Kidney (tissue), 14 donors: Measurements from ENCODE around the gene TENM4. TPM values are rescaled to one million over a fixed set of nuclear protein-coding genes. Genes with fewer than 3 reads are reported as not detected.
"Not testable (repeated sequence)": the region's sequence is repeated elsewhere in the genome, so short reads cannot be mapped to it uniquely, and the experiment has no call there.

ENCODE experiments used
- DNase-seq, 5 donors: peaks; one replicate each; pipeline ENCODE4 v3.0.0-alpha.2; 2013 to 2020
- FAIRE-seq: peaks from 2 replicates; lab custom pipeline; 2012; peaks lifted over from hg19 to GRCh38; lab: Jason Lieb, UNC
- H3K27ac ChIP-seq, 2 donors: one replicate each; pipeline ENCODE4 v1.7.0; 2013; ENCODE audit warnings: low read depth in 2 of 2, low read length in 2 of 2, inconsistent platforms in 1 of 2
- H3K27me3 ChIP-seq: one replicate; pipeline ENCODE4 v1.7.1; 2013; ENCODE audit warnings: low read length, inconsistent platforms; ENCODE audit not compliant: control insufficient read depth, insufficient read depth
- H3K36me3 ChIP-seq, 3 donors: one replicate each; pipeline versions ENCODE4 v1.7.0 to v1.7.1; 2013; ENCODE audit warnings: low read length in 3 of 3, control low read depth in 1 of 3, inconsistent platforms in 1 of 3; ENCODE audit not compliant: insufficient read depth in 3 of 3, control insufficient read depth in 2 of 3
- H3K4me1 ChIP-seq, 3 donors: one replicate each; pipeline versions ENCODE4 v1.7.0 to v1.7.1; 2013; ENCODE audit warnings: low read length in 3 of 3, inconsistent platforms in 1 of 3, low read depth in 1 of 3; ENCODE audit not compliant: control insufficient read depth in 2 of 3, insufficient read depth in 2 of 3
- H3K4me3 ChIP-seq, 3 donors: one replicate each; pipeline versions ENCODE4 v1.7.0 to v1.8.1; 2013; ENCODE audit warnings: low read length in 3 of 3, control low read depth in 1 of 3, inconsistent platforms in 1 of 3
- H3K9ac ChIP-seq, 3 donors: one replicate each; pipeline versions ENCODE4 v1.7.0 to v1.7.1; 2013; ENCODE audit warnings: low read length in 3 of 3, control low read depth in 1 of 3, inconsistent platforms in 1 of 3
- H3K9me3 ChIP-seq, 3 donors: one replicate each; pipeline versions ENCODE4 v1.7.0 to v1.7.1; 2013; ENCODE audit warnings: low read length in 3 of 3, control low read depth in 1 of 3, inconsistent platforms in 1 of 3; ENCODE audit not compliant: control insufficient read depth in 2 of 3, insufficient read depth in 1 of 3
- intact Hi-C: fragments of 100-400 bp; cut with DNase I; formaldehyde crosslinking; loops from one replicate; pipeline ENCODE4 v1.11.1; 2022
- polyA plus RNA-seq: library from polyadenylated mRNA; stranded (reverse); fragments of 350-450 nt; fragmentation: Illumina TruSeq; extraction: RNeasy Lipid Tissue Mini Kit (QIAGEN cat#74804); gene quantifications from one replicate; pipeline ENCODE4 v1.2.3, GENCODE V29; 2014; ENCODE audit warnings: low read depth, low replicate concordance; ENCODE audit not compliant: insufficient read depth
- total RNA-seq: library from RNA; stranded (reverse); fragmentation: NEBNext Ultra II Directional; extraction: Animal tissue kit (Norgen Biotek cat#: 25700); gene quantifications from one replicate; pipeline ENCODE4 v1.2.1, GENCODE V29; 2021
- TF ChIP-seq, protein P1 (sequence below): IDR thresholded peaks from 3 replicates; pipeline ENCODE4 v1.5.1; 2012; ENCODE audit warnings: mild to moderate bottlenecking, moderate library complexity, borderline replicate concordance; ENCODE audit not compliant: insufficient read depth; ENCODE audit errors: extremely low read depth
- donor health status: control.
- donor health status: control.
- donor health status: control.
- donor health status: control.
- donor health status: control.
- donor health status: DM: yes; HTN: yes; CAD: no.
- donor health status: Normal renal cell carcinoma (clear cell type).

TENM4 gene
- total and polyA plus RNA-seq, 2 donors from 2014 or later, result 0.34 to 31.0 TPM

DNA sequence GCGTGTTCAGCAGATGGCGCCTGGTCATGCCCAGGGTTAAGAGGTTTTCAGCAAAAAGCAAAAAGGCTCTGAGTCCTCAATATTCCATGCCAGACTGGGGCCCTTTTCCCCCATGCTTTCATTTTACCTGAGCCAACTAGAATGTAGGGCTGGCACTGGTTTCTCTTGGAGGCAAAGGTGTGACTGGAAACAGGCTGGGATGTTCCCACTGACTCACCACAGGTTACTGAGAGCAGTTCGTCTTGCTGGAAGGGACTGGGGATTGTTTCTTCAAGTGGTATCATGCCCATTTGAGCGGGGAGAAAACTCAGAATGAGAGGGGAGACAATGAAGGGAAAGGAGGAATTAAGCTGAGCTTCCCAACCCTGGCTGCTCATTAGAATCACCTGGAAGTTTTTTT, 243.9 kb downstream of the TENM4 start:
- no peaks in the 10 kb centered on the region for H3K4me1 ChIP-seq
- TF ChIP-seq, protein P1, sequence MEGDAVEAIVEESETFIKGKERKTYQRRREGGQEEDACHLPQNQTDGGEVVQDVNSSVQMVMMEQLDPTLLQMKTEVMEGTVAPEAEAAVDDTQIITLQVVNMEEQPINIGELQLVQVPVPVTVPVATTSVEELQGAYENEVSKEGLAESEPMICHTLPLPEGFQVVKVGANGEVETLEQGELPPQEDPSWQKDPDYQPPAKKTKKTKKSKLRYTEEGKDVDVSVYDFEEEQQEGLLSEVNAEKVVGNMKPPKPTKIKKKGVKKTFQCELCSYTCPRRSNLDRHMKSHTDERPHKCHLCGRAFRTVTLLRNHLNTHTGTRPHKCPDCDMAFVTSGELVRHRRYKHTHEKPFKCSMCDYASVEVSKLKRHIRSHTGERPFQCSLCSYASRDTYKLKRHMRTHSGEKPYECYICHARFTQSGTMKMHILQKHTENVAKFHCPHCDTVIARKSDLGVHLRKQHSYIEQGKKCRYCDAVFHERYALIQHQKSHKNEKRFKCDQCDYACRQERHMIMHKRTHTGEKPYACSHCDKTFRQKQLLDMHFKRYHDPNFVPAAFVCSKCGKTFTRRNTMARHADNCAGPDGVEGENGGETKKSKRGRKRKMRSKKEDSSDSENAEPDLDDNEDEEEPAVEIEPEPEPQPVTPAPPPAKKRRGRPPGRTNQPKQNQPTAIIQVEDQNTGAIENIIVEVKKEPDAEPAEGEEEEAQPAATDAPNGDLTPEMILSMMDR, result no peak
- DNase-seq (no peak), FAIRE-seq (no peak)
- no peak overlapping the region for H3K4me3 ChIP-seq
- no peaks in the 10 kb centered on the region for H3K27me3 ChIP-seq
- H3K9ac ChIP-seq, result no peak overlapping the region
- no peaks in the 10 kb centered on the region for H3K36me3 ChIP-seq
- H3K9me3 ChIP-seq, result no peaks in the 10 kb centered on the region
- no peak overlapping the region for H3K27ac ChIP-seq
- intact Hi-C loops, result no loop called here

DNA sequence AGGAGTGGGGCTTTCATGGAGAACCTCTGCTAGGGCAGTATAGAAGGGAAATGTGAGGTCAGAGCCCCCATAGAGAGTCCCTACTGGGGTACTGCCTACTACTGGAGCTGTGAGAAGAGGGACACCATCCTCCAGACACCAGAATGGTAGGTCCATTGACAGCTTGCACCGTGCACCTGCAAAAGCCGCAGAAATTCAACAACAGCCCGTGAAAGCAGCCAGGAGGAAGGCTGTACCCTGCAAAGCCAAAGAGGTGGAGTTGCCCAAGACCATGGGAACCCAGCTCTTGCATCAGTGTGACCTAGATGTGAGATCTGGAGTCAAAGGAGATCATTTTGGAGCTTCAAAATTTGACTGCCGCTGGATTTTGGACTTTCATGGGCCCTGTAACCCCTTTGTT, 245.6 kb downstream of the TENM4 start:
- Histone ChIP-seq H3K27me3 (no peaks in the 10 kb centered on the region), H3K36me3 (no peaks in the 10 kb centered on the region), H3K9ac (no peak overlapping the region), H3K9me3 (no peaks in the 10 kb centered on the region), H3K4me1 (no peaks in the 10 kb centered on the region), H3K4me3 (no peak overlapping the region), H3K27ac (no peak overlapping the region)
- FAIRE-seq, result no peak
- intact Hi-C loops, result no loop called here
- no peak for DNase-seq
- TF ChIP-seq, protein P1, result no peak

DNA sequence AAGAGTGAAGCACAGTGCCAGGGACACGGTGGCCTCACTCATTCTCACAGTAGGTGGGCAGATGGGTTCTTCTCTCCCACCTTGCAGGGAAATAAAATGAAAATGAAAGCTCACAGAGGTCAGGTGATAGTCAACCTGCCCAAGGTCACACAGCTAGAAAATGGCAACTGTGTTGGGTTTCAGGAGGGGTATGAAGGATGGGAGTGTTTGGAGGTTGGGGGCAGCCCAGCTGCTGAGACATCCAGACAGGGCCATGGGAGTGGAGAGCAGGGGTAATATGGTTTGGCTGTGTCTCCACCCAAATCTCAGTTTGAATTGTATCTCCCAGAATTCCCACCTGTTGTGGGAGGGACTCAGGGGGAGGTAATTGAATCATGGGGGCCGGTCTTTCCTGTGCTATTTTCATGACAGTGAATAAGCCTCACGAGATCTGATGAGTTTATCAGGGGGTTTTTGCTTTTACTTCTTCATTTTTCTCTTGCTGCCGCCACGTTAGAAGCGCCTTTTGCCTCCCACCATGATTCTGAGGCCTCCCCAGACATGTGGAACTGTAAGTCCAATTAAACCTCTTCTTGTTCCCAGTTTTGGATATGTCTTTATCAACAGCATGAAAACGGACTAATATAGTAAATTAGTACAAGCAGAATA, 247.0 kb downstream of the TENM4 start:
- H3K27me3 ChIP-seq, result no peaks in the 10 kb centered on the region
- H3K27ac ChIP-seq, result no peak overlapping the region
- DNase-seq (no peak), FAIRE-seq (no peak)
- H3K9me3 ChIP-seq, result no peaks in the 10 kb centered on the region
- TF ChIP-seq, protein P1, result no peak
- no peak overlapping the region for H3K9ac ChIP-seq
- no peaks in the 10 kb centered on the region for H3K4me1 ChIP-seq
- H3K4me3 ChIP-seq, result no peak overlapping the region
- intact Hi-C loops, result no loop called here
- no peaks in the 10 kb centered on the region for H3K36me3 ChIP-seq

DNA sequence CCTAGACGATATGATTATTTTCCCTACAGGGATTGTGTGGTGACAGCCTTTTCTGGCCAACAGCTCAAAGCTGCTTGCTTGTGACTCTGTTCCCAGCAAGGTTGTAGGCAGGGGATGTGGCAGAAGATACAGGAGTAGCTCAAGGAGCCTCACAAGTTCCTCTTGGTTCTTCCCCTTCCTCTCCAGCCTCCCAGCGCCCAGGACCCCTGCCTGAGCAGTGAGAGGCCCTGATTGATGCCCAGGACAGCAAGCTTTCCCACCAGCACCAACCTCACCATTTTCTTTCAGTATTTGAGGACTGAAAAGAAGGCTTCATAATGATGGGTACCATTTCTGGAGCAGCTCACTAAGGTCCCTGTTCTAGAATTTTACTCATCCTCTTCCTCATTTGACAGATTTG, 248.0 kb downstream of the TENM4 start:
- Histone ChIP-seq H3K4me3 (no peak overlapping the region), H3K4me1 (no peaks in the 10 kb centered on the region), H3K27ac (no peak overlapping the region), H3K9me3 (peaks cover 0 to 2% (median 0%) of the 10 kb centered on the region in 3 donors), H3K9ac (no peak overlapping the region), H3K27me3 (no peaks in the 10 kb centered on the region), H3K36me3 (no peaks in the 10 kb centered on the region)
- TF ChIP-seq, protein P1, result no peak
- DNase-seq (no peak), FAIRE-seq (no peak)
- intact Hi-C loops, result no loop called here

DNA sequence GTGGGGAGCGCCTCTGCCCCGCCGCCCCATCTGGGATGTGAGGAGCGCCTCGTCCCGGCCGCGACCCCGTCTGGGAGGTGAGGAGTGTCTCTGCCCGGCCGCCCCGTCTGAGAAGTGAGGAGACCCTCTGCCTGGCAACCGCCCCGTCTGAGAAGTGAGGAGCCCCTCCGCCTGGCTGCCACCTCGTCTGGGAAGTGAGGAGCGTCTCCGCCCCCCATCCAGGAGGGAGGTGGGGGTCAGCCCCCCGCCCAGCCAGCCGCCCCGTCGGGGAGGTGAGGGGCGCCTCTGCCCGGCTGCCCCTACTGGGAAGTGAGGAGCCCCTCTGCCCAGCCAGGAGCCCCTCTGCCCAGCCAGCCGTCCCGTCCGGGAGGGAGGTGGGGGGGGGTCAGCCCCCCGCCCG, 249.1 kb downstream of the TENM4 start:
- H3K4me1 ChIP-seq, H3K36me3 ChIP-seq, intact Hi-C loops, H3K9ac ChIP-seq, H3K9me3 ChIP-seq, H3K27ac ChIP-seq, DNase-seq, FAIRE-seq, H3K4me3 ChIP-seq, H3K27me3 ChIP-seq: not testable (repeated sequence)
